H9 (cell line): Measurements from ENCODE around the gene SLC19A1. TPM values are rescaled to one million over a fixed set of nuclear protein-coding genes. Genes with fewer than 3 reads are reported as not detected.

Experiments used
- DNase-seq: peaks from one replicate; pipeline ENCODE4 v3.0.0-alpha.2; 2017
- H2AFZ ChIP-seq: one replicate; pipeline ENCODE4 v1.6.1; 2013; ENCODE audit warnings: mild to moderate bottlenecking, low read length, control low read depth, moderate library complexity
- H2AK5ac ChIP-seq: 2 replicates; pipeline ENCODE4 v1.6.1; 2013; ENCODE audit warnings: low read length, control low read depth, mixed read lengths; ENCODE audit not compliant: insufficient read length
- H2BK120ac ChIP-seq: one replicate; pipeline ENCODE4 v1.6.1; 2013; ENCODE audit warnings: low read depth, mild to moderate bottlenecking, low read length, control low read depth, inconsistent platforms; ENCODE audit not compliant: poor library complexity, severe bottlenecking
- H2BK12ac ChIP-seq: 2 replicates; pipeline ENCODE4 v1.6.1; 2013; ENCODE audit warnings: low read length, control low read depth, mixed read lengths, low read depth; ENCODE audit not compliant: insufficient read length
- H2BK15ac ChIP-seq: 2 replicates; pipeline ENCODE4 v1.6.1; 2013; ENCODE audit warnings: low read depth, low read length, control low read depth
- H2BK20ac ChIP-seq: one replicate; pipeline ENCODE4 v1.6.1; 2013; ENCODE audit warnings: low read depth, mild to moderate bottlenecking, low read length, control low read depth, inconsistent platforms; ENCODE audit not compliant: poor library complexity, severe bottlenecking
- H2BK5ac ChIP-seq: 2 replicates; pipeline ENCODE4 v1.6.1; 2013; ENCODE audit warnings: low read length, control low read depth, mixed read lengths; ENCODE audit not compliant: insufficient read length
- H3K14ac ChIP-seq: 2 replicates; pipeline ENCODE4 v1.6.1; 2013; ENCODE audit warnings: low read length, control low read depth; ENCODE audit not compliant: insufficient read depth
- H3K18ac ChIP-seq: 2 replicates; pipeline ENCODE4 v1.6.1; 2013; ENCODE audit warnings: low read depth, mild to moderate bottlenecking, mixed read lengths, low read length, control low read depth; ENCODE audit not compliant: insufficient read length
- H3K23ac ChIP-seq: 2 replicates; pipeline ENCODE4 v1.6.1; 2013; ENCODE audit warnings: low read length, control low read depth, mixed read lengths, low read depth; ENCODE audit not compliant: insufficient read length
- H3K23me2 ChIP-seq: 2 replicates; pipeline ENCODE4 v1.6.1; 2013; ENCODE audit warnings: low read depth, mild to moderate bottlenecking, mixed read lengths, low read length, control low read depth; ENCODE audit not compliant: insufficient read length, poor library complexity, severe bottlenecking
- H3K27ac ChIP-seq: 2 replicates; pipeline ENCODE4 v1.5.1; 2013; ENCODE audit warnings: low read length, control low read depth, mixed read lengths, low read depth; ENCODE audit not compliant: insufficient read length
- H3K27me3 ChIP-seq: 2 replicates; pipeline ENCODE4 v1.6.1; 2013; ENCODE audit warnings: low read length, control low read depth, inconsistent platforms; ENCODE audit not compliant: insufficient read depth
- H3K4ac ChIP-seq: 2 replicates; pipeline ENCODE4 v1.6.1; 2013; ENCODE audit warnings: low read depth, mild to moderate bottlenecking, control low read depth, inconsistent platforms, low read length, moderate library complexity
- H3K4me1 ChIP-seq: 2 replicates; pipeline ENCODE4 v1.6.1; 2013; ENCODE audit warnings: low read length, control low read depth, inconsistent platforms; ENCODE audit not compliant: insufficient read depth
- H3K4me2 ChIP-seq: 2 replicates; pipeline ENCODE4 v1.6.1; 2013; ENCODE audit warnings: low read length, control low read depth, mixed read lengths; ENCODE audit not compliant: insufficient read length, insufficient read depth
- H3K56ac ChIP-seq: 2 replicates; pipeline ENCODE4 v1.6.1; 2013; ENCODE audit warnings: low read depth, mild to moderate bottlenecking, mixed read lengths, low read length, control low read depth; ENCODE audit not compliant: insufficient read length
- H3K79me1 ChIP-seq: 2 replicates; pipeline ENCODE4 v1.6.1; 2013; ENCODE audit warnings: low read depth, mild to moderate bottlenecking, moderate library complexity, low read length, control low read depth, inconsistent platforms; ENCODE audit not compliant: insufficient read depth, poor library complexity, severe bottlenecking
- H3K79me2 ChIP-seq: 2 replicates; pipeline ENCODE4 v1.6.1; 2013; ENCODE audit warnings: low read length, control low read depth, inconsistent platforms; ENCODE audit not compliant: insufficient read depth
- H3K9ac ChIP-seq: 2 replicates; pipeline ENCODE4 v1.6.1; 2013; ENCODE audit warnings: low read length, control low read depth, mixed read lengths; ENCODE audit not compliant: insufficient read length; ENCODE audit errors: extremely low read depth
- H3K9me3 ChIP-seq: one replicate; pipeline ENCODE4 v1.6.1; 2013; ENCODE audit warnings: low read depth, low read length, inconsistent platforms; ENCODE audit not compliant: control insufficient read depth
- H3T11ph ChIP-seq: one replicate; pipeline ENCODE4 v1.6.1; 2013; ENCODE audit warnings: mild to moderate bottlenecking, low read length, control low read depth, inconsistent platforms
- H4K20me1 ChIP-seq: one replicate; pipeline ENCODE4 v1.6.1; 2013; ENCODE audit not compliant: control insufficient read depth, insufficient read length, insufficient read depth
- H4K5ac ChIP-seq: 2 replicates; pipeline ENCODE4 v1.6.1; 2013; ENCODE audit warnings: low read depth, mild to moderate bottlenecking, mixed read lengths, low read length, control low read depth; ENCODE audit not compliant: insufficient read length
- H4K8ac ChIP-seq: replicated peaks from 2 replicates; pipeline ENCODE4 v1.6.1; 2013; ENCODE audit warnings: low read length, control low read depth, mixed read lengths, low read depth; ENCODE audit not compliant: insufficient read length
- H4K91ac ChIP-seq: 2 replicates; pipeline ENCODE4 v1.6.1; 2013; ENCODE audit warnings: low read depth, mild to moderate bottlenecking, moderate library complexity, mixed read lengths, low read length, control low read depth; ENCODE audit not compliant: insufficient read length
- H3K27ac Mint-ChIP-seq, 3 experiments: 2 replicates in 2 of 3; 3 replicates in 1 of 3; pipeline ENCODE4 v1.8.0; 2020 to 2021; ENCODE audit warnings: mixed read lengths in 3 of 3, mild to moderate bottlenecking in 1 of 3, moderate library complexity in 1 of 3
- H3K27me3 Mint-ChIP-seq: 2 replicates; pipeline ENCODE4 v1.8.0; 2021; ENCODE audit warnings: low read depth, mild to moderate bottlenecking, moderate library complexity, mixed read lengths
- H3K36me3 Mint-ChIP-seq, 3 experiments: 2 replicates in 2 of 3; 3 replicates in 1 of 3; pipeline ENCODE4 v1.8.0; 2020 to 2021; ENCODE audit warnings: low read depth in 3 of 3, mixed read lengths in 3 of 3; ENCODE audit not compliant: insufficient read depth in 1 of 3
- H3K4me1 Mint-ChIP-seq, 2 experiments: 2 replicates each; pipeline ENCODE4 v1.8.0; 2020; ENCODE audit warnings: mixed read lengths in 2 of 2
- H3K4me3 Mint-ChIP-seq, 2 experiments: 2 replicates in 1 of 2; 3 replicates in 1 of 2; pipeline ENCODE4 v1.8.0; 2020 to 2021; ENCODE audit warnings: mild to moderate bottlenecking in 2 of 2, mixed read lengths in 2 of 2, moderate library complexity in 1 of 2
- H3K9me3 Mint-ChIP-seq, 2 experiments: 2 replicates in 1 of 2; 3 replicates in 1 of 2; pipeline ENCODE4 v1.8.0; 2020; ENCODE audit warnings: mild to moderate bottlenecking in 2 of 2, mixed read lengths in 2 of 2, moderate library complexity in 1 of 2
- CTCF ChIP-seq: fragments of 200-600 bp; sonication (generic); conservative IDR thresholded peaks from 3 replicates; pipeline ENCODE4 v1.8.0; 2021; ENCODE audit warnings: antibody characterized with exemption, mild to moderate bottlenecking
- WGBS: extraction: QIAGEN DNeasy Blood & Tissue Kit; methylation state at CpG from one replicate; pipeline ENCODE4 v1.1.7; 2013; ENCODE audit warnings: missing lambda C conversion rate, low lambda C conversion rate, mixed read lengths; ENCODE audit not compliant: insufficient read length; ENCODE audit errors: extremely low coverage; 5-methylcytosine and 5-hydroxymethylcytosine counted together
- total RNA-seq: library from RNA; stranded (reverse); gene quantifications from 2 replicates; pipeline ENCODE4 v1.2.1, GENCODE V29; 2021

SLC19A1 gene
- total RNA-seq, 1 experiment from 2014 or later = 32.4 TPM

- no peak overlapping the region for H4K91ac ChIP-seq
- no peak overlapping the region for H2AK5ac ChIP-seq
- no peak overlapping the region for H3K9ac ChIP-seq
- Mint-ChIP-seq H3K27me3 (no peaks in the 10 kb centered on the region), H3K4me1 (peaks cover 4 to 6% of the 10 kb centered on the region in 2 experiments; a peak in 2 of 4 replicates), H3K9me3 (no peaks in the 10 kb centered on the region; a peak in 2 of 5 replicates), H3K4me3 (no peak overlapping the region), H3K27ac (peak overlapping the region in 1 of 3 experiments; percentile 40; a peak in 2 of 7 replicates), H3K36me3 (peaks cover 5 to 14% (median 9%) of the 10 kb centered on the region in 3 experiments; a peak in 6 of 7 replicates)
- no peak overlapping the region for H4K5ac ChIP-seq
- H2BK12ac ChIP-seq = no peak overlapping the region
- H2BK120ac ChIP-seq = no peak overlapping the region
- no peak overlapping the region for H3K4ac ChIP-seq
- no peaks in the 10 kb centered on the region for H3K9me3 ChIP-seq
- H3K14ac ChIP-seq = no peak overlapping the region
- H4K8ac ChIP-seq = no peak overlapping the region
- H3K79me2 ChIP-seq = peaks cover 9% of the 10 kb centered on the region; the same call in 1 of the 2 replicates
- no peak overlapping the region for H3K56ac ChIP-seq
- no peaks in the 10 kb centered on the region for H3K27me3 ChIP-seq
- H2BK5ac ChIP-seq = no peak overlapping the region
- H2AFZ ChIP-seq = no peak overlapping the region
- H3K23me2 ChIP-seq = no peaks in the 10 kb centered on the region
- no peak overlapping the region for H3K27ac ChIP-seq
- no peak overlapping the region for H3T11ph ChIP-seq
- no CpG with 5 or more reads among the region's 24 CpGs for WGBS
- TF ChIP-seq CTCF = no peak
- no peak overlapping the region for H2BK15ac ChIP-seq
- no peaks in the 10 kb centered on the region for H4K20me1 ChIP-seq
- H2BK20ac ChIP-seq = no peak overlapping the region
- peaks cover 2% of the 10 kb centered on the region for H3K79me1 ChIP-seq
- H3K23ac ChIP-seq = no peak overlapping the region
- no peak overlapping the region for H3K18ac ChIP-seq
- no peak overlapping the region for H3K4me2 ChIP-seq
- DNase-seq = no peak
- H3K4me1 ChIP-seq = no peaks in the 10 kb centered on the region
Measured at GRCh38 chr21:45454060-45454925, 87.9 kb downstream of the SLC19A1 start.
